Transverse colon (tissue), 4 donors: ENCODE data around the gene PPP6R1.

Experiments
- EP300 ChIP-seq: sonication (generic); formaldehyde crosslinking; IDR thresholded peaks from one replicate; pipeline ENCODE4 v1.6.1; 2017; ENCODE audit warnings: antibody characterized with exemption, low read depth
- POLR2AphosphoS5 ChIP-seq, 3 donors: sonication (generic); formaldehyde crosslinking; IDR thresholded peaks; one replicate each; pipeline ENCODE4 v1.6.1; 2016; ENCODE audit warnings: antibody characterized with exemption in 3 of 3
- TF ChIP-seq, protein P1 (sequence below), 5 experiments: fragments of 200-600 bp in 3 of 5; fragments of 450-650 bp in 2 of 5; sonication (generic) in 3 of 5; IDR thresholded peaks; 1 replicate in 2 of 5; 2 replicates in 3 of 5; pipeline ENCODE4 v1.5.1; 2016 to 2017; ENCODE audit warnings: antibody characterized with exemption in 5 of 5, inconsistent platforms in 3 of 5, mild to moderate bottlenecking in 2 of 5, moderate library complexity in 1 of 5

DNA sequence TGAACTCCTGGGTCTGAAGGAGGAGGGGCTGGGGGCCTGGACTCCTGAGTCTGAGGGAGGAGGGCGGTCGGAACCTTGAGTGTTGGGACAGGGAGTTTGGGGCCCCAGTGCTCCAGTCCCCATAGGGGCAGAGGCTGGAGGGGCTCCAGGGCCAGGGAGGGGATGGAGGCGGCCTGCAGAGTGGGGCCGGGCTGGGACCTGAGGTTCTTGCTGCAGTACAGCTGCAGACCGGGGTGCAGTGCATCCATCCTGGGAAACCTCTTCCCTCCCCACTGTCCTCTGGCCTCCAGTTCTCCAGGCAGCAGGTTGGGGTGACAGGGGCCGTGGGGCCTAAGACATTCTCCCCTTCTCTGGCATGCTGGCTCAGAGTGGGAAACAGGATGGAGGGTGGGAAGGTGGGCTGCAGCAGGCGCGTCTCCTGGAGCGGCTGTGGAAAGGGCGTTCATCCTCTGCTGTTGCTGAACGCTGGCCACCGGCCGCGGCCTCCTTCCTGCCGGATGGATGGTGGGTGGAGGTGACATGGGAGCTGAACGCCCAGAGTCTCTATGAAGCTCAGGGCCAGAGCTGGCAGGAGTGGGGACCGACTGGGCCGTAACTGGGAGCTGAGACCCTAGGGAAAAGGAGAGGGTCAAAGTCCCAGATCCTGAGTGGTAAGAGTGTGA, 26.5 kb upstream of the PPP6R1 start:
- TF ChIP-seq, protein P1, sequence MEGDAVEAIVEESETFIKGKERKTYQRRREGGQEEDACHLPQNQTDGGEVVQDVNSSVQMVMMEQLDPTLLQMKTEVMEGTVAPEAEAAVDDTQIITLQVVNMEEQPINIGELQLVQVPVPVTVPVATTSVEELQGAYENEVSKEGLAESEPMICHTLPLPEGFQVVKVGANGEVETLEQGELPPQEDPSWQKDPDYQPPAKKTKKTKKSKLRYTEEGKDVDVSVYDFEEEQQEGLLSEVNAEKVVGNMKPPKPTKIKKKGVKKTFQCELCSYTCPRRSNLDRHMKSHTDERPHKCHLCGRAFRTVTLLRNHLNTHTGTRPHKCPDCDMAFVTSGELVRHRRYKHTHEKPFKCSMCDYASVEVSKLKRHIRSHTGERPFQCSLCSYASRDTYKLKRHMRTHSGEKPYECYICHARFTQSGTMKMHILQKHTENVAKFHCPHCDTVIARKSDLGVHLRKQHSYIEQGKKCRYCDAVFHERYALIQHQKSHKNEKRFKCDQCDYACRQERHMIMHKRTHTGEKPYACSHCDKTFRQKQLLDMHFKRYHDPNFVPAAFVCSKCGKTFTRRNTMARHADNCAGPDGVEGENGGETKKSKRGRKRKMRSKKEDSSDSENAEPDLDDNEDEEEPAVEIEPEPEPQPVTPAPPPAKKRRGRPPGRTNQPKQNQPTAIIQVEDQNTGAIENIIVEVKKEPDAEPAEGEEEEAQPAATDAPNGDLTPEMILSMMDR (IDR thresholded peaks at IDR 0.05) = no peak
- TF ChIP-seq EP300 = no peak
- TF ChIP-seq POLR2AphosphoS5 (IDR thresholded peaks at IDR 0.05) = no peak
